B cell (primary cell): ENCODE measurements around the gene NBEA. TPM values are rescaled to one million over a fixed set of nuclear protein-coding genes. Genes with fewer than 3 reads are reported as not detected.
"Not testable (repeated sequence)": the region's sequence is repeated elsewhere in the genome, so short reads cannot be mapped to it uniquely, and the experiment has no call there.

Experiments used
- ATAC-seq: fragments of 200-7000 bp; cut with Tn5 transposase; one replicate; pipeline ENCODE4 v1.10.0; 2021; ENCODE audit warnings: low read depth, mild to moderate bottlenecking, moderate number of reproducible peaks, moderate library complexity
- CTCF ChIA-PET: fragments of 350-600 bp; sonication (Branson Sonifier 250); formaldehyde crosslinking; loops from one replicate; lab custom pipeline; 2021; ENCODE audit warnings: antibody characterized with exemption, inconsistent platforms; lab: Charles Lee
- POLR2A ChIA-PET: fragments of 350-600 bp; sonication (Branson Sonifier 250); formaldehyde crosslinking; loops from one replicate; lab custom pipeline; 2021; ENCODE audit warnings: antibody characterized with exemption; lab: Charles Lee
- DNase-seq: peaks from one replicate; pipeline ENCODE4 v3.0.0; 2013
- H2AFZ ChIP-seq: 2 replicates; pipeline ENCODE4 v1.6.1; 2012; ENCODE audit warnings: mild to moderate bottlenecking, low read depth, low read length; ENCODE audit not compliant: insufficient read depth, poor library complexity, severe bottlenecking
- H3K27ac ChIP-seq, 2 donors: 1 replicate in 1 of 2; 2 replicates in 1 of 2; pipeline ENCODE4 v1.5.1; 2012 to 2013; ENCODE audit warnings: low read length in 2 of 2, mild to moderate bottlenecking in 2 of 2, moderate library complexity in 1 of 2
- H3K27me3 ChIP-seq, 4 experiments: fragments of 200-600 bp in 1 of 4; sonication (generic) in 1 of 4; replicated peaks in 1 of 4; 1 replicate in 2 of 4; 2 replicates in 2 of 4; pipeline versions ENCODE4 v1.6.1 to v1.7.0; 2013 to 2016; ENCODE audit warnings: low read length in 3 of 4, mild to moderate bottlenecking in 2 of 4, mixed read lengths in 1 of 4, moderate library complexity in 1 of 4; ENCODE audit not compliant: insufficient read depth in 4 of 4, control insufficient read depth in 3 of 4; ENCODE audit errors: control extremely low read depth in 1 of 4
- H3K36me3 ChIP-seq, 2 experiments: replicated peaks in 1 of 2; 1 replicate in 1 of 2; 2 replicates in 1 of 2; pipeline versions ENCODE4 v1.6.1 to v1.7.1; 2013; ENCODE audit warnings: low read length in 1 of 2; ENCODE audit not compliant: insufficient read depth in 2 of 2, control insufficient read depth in 1 of 2; ENCODE audit errors: control extremely low read depth in 1 of 2, extremely low read depth in 1 of 2
- H3K4me1 ChIP-seq, 2 donors: fragments of 200-600 bp in 1 of 2; sonication (generic) in 1 of 2; 1 replicate in 1 of 2; 2 replicates in 1 of 2; pipeline versions ENCODE4 v1.5.1 to v1.6.1; 2013 to 2017; ENCODE audit warnings: low read length in 2 of 2; ENCODE audit not compliant: control insufficient read depth in 2 of 2, insufficient read depth in 2 of 2
- H3K4me2 ChIP-seq: replicated peaks from 2 replicates; pipeline ENCODE3; 2012; ENCODE audit warnings: mild to moderate bottlenecking, low read depth, low read length; ENCODE audit not compliant: poor library complexity, severe bottlenecking
- H3K4me3 ChIP-seq, 5 experiments: fragments of 200-600 bp in 1 of 5; sonication (generic) in 1 of 5; 1 replicate in 3 of 5; 2 replicates in 2 of 5; pipeline versions ENCODE4 v1.5.1 to v1.7.0; 2011 to 2016; ENCODE audit warnings: low read length in 4 of 5, mild to moderate bottlenecking in 4 of 5, low read depth in 2 of 5, control low read depth in 1 of 5, moderate library complexity in 1 of 5; ENCODE audit not compliant: insufficient read depth in 1 of 5; ENCODE audit errors: control extremely low read depth in 1 of 5, extremely low read depth in 1 of 5
- H3K79me2 ChIP-seq: fragments of 200-600 bp; sonication (generic); one replicate; pipeline ENCODE4 v1.6.0; 2016; ENCODE audit warnings: low read length; ENCODE audit not compliant: control insufficient read depth, insufficient read depth
- H3K9ac ChIP-seq: fragments of 200-600 bp; sonication (generic); 2 replicates; pipeline ENCODE4 v1.6.1; 2017; ENCODE audit warnings: mild to moderate bottlenecking, low read length, moderate library complexity
- H3K9me3 ChIP-seq, 3 donors: one replicate each; pipeline versions ENCODE4 v1.6.1 to v1.7.1; 2013; ENCODE audit warnings: low read length in 2 of 3; ENCODE audit not compliant: control insufficient read depth in 2 of 3, insufficient read depth in 1 of 3; ENCODE audit errors: control extremely low read depth in 1 of 3
- H4K20me1 ChIP-seq: 2 replicates; pipeline ENCODE4 v1.6.0; 2012; ENCODE audit warnings: mild to moderate bottlenecking, low read length; ENCODE audit not compliant: insufficient read depth, control insufficient read depth, poor library complexity, severe bottlenecking
- H3K27ac Mint-ChIP-seq: one replicate; pipeline ENCODE4 v1.8.0; 2021; ENCODE audit warnings: mixed read lengths
- H3K27me3 Mint-ChIP-seq: one replicate; pipeline ENCODE4 v1.8.0; 2021; ENCODE audit warnings: mixed read lengths
- H3K4me1 Mint-ChIP-seq: one replicate; pipeline ENCODE4 v1.8.0; 2021; ENCODE audit warnings: mixed read lengths
- H3K4me3 Mint-ChIP-seq: one replicate; pipeline ENCODE4 v1.8.0; 2021; ENCODE audit warnings: mixed read lengths
- H3K9me3 Mint-ChIP-seq: one replicate; pipeline ENCODE4 v1.8.0; 2022; ENCODE audit warnings: mixed read lengths; ENCODE audit not compliant: insufficient read depth
- EZH2 ChIP-seq: IDR thresholded peaks from 2 replicates; pipeline ENCODE4 v1.6.1; 2012; ENCODE audit warnings: borderline replicate concordance, low read depth, mild to moderate bottlenecking, moderate library complexity, low read length; ENCODE audit not compliant: insufficient read depth, poor library complexity, severe bottlenecking
- WGBS: methylation state at CpG from one replicate; pipeline ENCODE4 v1.1.5; 2013; ENCODE audit warnings: missing lambda C conversion rate; ENCODE audit not compliant: insufficient coverage; 5-methylcytosine and 5-hydroxymethylcytosine counted together
- intact Hi-C: fragments of 100-400 bp; cut with micrococcal nuclease; formaldehyde crosslinking; loops from one replicate; pipeline ENCODE4 v1.10.0; 2022
- polyA plus RNA-seq: library from polyadenylated mRNA; depleted of rRNA; stranded (reverse); fragments of >200 nt; gene quantifications from 2 replicates; pipeline ENCODE4 v1.2.3, GENCODE V29; 2012
- total RNA-seq, 2 donors: library from RNA; stranded (reverse); fragments of 120-200 nt in 1 of 2; gene quantifications; 1 replicate in 1 of 2; 2 replicates in 1 of 2; pipeline versions ENCODE4 v1.2.3 to v1.2.4, GENCODE V29; 2013 to 2022
- TF ChIP-seq, protein P1 (sequence below): fragments of 200-600 bp; IDR thresholded peaks from one replicate; pipeline ENCODE4 v1.8.0; 2022; ENCODE audit warnings: antibody characterized with exemption, mild to moderate bottlenecking

The NBEA gene
- total and polyA plus RNA-seq, 2 donors (not counting 1 experiment from before 2014, with no cell fraction given) = 1.5 to 10.7 TPM

DNA sequence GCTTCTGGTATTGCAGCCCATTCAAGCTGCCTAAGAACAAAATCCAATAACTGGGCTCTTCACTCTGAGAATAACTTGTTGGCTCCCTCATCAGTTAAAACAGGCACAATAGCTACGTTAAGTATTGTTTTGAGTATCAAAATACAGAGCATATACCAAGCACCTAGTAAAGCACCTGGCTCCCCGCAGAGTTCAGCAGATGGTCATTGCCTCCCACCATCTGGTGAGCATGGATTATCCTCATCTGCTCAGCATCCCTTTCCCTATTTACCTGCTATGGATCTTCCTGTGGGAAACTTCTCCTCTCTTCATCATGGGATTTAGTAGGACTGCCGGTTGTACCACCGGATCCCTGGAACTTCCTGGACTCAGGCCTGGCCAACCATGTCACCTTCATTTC, 733.6 kb downstream of the NBEA start:
- Mint-ChIP-seq H3K27ac (no peak overlapping the region), H3K27me3 (no peaks in the 10 kb centered on the region), H3K4me1 (no peaks in the 10 kb centered on the region), H3K4me3 (no peak overlapping the region), H3K9me3 (no peaks in the 10 kb centered on the region)
- TF ChIP-seq, protein P1, sequence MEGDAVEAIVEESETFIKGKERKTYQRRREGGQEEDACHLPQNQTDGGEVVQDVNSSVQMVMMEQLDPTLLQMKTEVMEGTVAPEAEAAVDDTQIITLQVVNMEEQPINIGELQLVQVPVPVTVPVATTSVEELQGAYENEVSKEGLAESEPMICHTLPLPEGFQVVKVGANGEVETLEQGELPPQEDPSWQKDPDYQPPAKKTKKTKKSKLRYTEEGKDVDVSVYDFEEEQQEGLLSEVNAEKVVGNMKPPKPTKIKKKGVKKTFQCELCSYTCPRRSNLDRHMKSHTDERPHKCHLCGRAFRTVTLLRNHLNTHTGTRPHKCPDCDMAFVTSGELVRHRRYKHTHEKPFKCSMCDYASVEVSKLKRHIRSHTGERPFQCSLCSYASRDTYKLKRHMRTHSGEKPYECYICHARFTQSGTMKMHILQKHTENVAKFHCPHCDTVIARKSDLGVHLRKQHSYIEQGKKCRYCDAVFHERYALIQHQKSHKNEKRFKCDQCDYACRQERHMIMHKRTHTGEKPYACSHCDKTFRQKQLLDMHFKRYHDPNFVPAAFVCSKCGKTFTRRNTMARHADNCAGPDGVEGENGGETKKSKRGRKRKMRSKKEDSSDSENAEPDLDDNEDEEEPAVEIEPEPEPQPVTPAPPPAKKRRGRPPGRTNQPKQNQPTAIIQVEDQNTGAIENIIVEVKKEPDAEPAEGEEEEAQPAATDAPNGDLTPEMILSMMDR = no peak
- no peak for TF ChIP-seq EZH2
- intact Hi-C loops = no loop called here
- Histone ChIP-seq H3K9ac (no peak overlapping the region), H3K79me2 (no peaks in the 10 kb centered on the region), H3K4me2 (no peak overlapping the region), H4K20me1 (no peaks in the 10 kb centered on the region), H2AFZ (no peak overlapping the region), H3K9me3 (peaks cover 0 to 10% (median 0%) of the 10 kb centered on the region in 3 donors), H3K4me3 (no peak overlapping the region), H3K36me3 (no peaks in the 10 kb centered on the region), H3K27me3 (no peaks in the 10 kb centered on the region), H3K4me1 (no peaks in the 10 kb centered on the region), H3K27ac (no peak overlapping the region)
- WGBS = 100% methylated on average over 1 of the region's 4 CpGs
- ChIA-PET CTCF (no interaction called here), POLR2A (no interaction called here)
- ATAC-seq = no peak
- DNase-seq = no peak

DNA sequence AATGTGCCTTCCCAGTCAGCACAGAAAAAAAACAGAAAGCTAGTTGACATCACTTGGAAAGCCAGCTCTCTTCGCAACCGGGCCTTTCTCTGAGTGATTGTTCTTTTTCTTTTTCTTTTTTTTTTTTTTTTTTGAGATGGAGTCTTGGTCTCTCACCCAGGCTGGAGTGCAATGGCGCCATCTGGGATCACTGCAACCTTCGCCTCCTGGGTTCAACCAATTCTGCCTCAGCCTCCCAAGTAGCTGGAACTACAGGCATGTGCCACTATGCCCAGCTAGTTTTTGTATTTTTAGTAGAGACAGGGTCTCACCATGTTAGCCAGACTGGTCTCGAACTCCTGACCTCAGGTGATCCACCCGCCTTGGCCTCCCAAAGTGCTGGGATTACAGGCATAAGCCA, 735.8 kb downstream of the NBEA start:
- H3K27ac ChIP-seq, H3K9me3 Mint-ChIP-seq, intact Hi-C loops, POLR2A ChIA-PET, H3K4me3 Mint-ChIP-seq, H3K9me3 ChIP-seq, H3K27me3 ChIP-seq, H3K27me3 Mint-ChIP-seq, H3K4me1 ChIP-seq, DNase-seq, H2AFZ ChIP-seq, ATAC-seq, H3K4me2 ChIP-seq, H3K27ac Mint-ChIP-seq, H3K9ac ChIP-seq, H4K20me1 ChIP-seq, H3K36me3 ChIP-seq, H3K79me2 ChIP-seq, H3K4me3 ChIP-seq, H3K4me1 Mint-ChIP-seq: not testable (repeated sequence)
- CTCF ChIA-PET = interaction anchor here (0.6 kb wide), 1 partner anchor 19 kb away, joined by 3 read pairs; no protein-coding TSS in a partner anchor
- 74% methylated on average over 6 of the region's 6 CpGs for WGBS
